ENCODE data around the gene MMEL1. TPM values are rescaled to one million over a fixed set of nuclear protein-coding genes. Genes with fewer than 3 reads are reported as not detected.

The MMEL1 gene
- total RNA-seq, 1 experiment from 2014 or later, result 0.46 TPM

DNA sequence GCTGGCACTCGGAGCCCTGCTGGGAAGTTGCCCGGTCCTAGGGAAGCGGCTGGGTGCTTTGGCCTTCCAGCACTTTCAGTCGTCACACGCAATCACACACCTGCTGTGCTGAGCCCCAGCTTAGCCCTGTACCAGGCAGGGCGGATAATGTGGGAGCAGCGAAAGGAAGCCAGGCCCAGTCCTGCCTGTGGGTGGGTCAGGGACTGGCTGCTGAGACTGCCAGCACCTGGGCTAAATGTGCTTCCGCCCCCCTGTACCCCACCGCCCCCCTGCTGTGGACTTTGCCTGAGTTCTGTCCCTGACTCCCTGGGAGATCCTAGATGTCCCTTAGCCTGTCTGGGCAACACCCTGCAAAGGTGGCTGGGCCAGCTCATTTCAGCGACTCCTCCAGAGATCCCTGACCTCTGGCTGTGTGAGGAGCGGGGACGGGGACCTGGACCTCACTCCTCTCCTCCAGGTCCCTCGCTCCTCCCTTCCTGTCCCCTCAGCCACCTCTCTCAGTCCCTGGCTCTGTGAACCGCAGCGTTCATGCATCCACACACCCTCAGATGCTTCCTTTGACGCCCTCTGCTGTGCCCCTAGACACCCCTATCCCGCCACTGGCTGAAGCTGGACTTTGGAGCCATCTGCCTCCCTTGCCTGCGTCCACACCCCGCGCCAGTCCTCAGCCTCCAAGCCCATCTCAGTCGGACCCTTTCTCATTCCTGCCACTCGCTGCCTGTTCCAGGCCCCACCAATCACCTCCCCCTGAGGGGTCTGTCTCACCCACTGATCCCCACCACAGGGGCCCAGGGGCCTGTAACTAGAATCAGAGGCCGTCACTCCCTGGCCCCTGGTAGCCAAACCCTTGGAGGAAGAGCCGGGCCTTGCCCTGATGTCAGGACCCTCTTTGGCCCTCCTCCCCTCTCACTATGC lies 1.4 kb downstream of the MMEL1 start:
- no peaks in the 10 kb centered on the region for H3K9me3 ChIP-seq (ENCODE audit: control insufficient read depth, insufficient read depth, low read depth, low read length)
- H3K4me1 ChIP-seq (ENCODE audit: control insufficient read depth, insufficient read depth, low read length), result peaks cover 4% of the 10 kb centered on the region; the same call in 1 of the 2 replicates
- in situ Hi-C loops (cut with HindIII; ENCODE audit: low pct_unique_long_range_greater_than_20kb, low sequenced_read_pairs), result no loop called here
- DNase-seq (ENCODE audit: low read depth, low spot score), result no peak
- H3K27ac ChIP-seq (ENCODE audit: low read length), result no peak overlapping the region
- intact Hi-C loops (cut with micrococcal nuclease; ENCODE audit: unreplicated experiment), result no loop called here
- no peaks in the 10 kb centered on the region for H3K36me3 ChIP-seq (ENCODE audit: control insufficient read depth, insufficient read depth, low read length)
- peaks cover 15% of the 10 kb centered on the region for H3K27me3 ChIP-seq (ENCODE audit: control insufficient read depth, insufficient read depth, low read length)
- no TSS peak for BruUV-seq (replicated peaks)
- ChIA-PET CTCF (no interaction called here), POLR2A (no interaction called here)
- no peak for ATAC-seq
- no peak overlapping the region for H3K4me3 ChIP-seq (ENCODE audit: low read depth in 2 of 2, low read length in 2 of 2)
- TF ChIP-seq POLR2AphosphoS5 (IDR thresholded peaks at IDR 0.05; ENCODE audit: low read depth, low read length), result no peak
- no peak for TF ChIP-seq TCF7L2 (IDR thresholded peaks at IDR 0.05; ENCODE audit: low read depth, low read length)
- TF ChIP-seq, protein P1, sequence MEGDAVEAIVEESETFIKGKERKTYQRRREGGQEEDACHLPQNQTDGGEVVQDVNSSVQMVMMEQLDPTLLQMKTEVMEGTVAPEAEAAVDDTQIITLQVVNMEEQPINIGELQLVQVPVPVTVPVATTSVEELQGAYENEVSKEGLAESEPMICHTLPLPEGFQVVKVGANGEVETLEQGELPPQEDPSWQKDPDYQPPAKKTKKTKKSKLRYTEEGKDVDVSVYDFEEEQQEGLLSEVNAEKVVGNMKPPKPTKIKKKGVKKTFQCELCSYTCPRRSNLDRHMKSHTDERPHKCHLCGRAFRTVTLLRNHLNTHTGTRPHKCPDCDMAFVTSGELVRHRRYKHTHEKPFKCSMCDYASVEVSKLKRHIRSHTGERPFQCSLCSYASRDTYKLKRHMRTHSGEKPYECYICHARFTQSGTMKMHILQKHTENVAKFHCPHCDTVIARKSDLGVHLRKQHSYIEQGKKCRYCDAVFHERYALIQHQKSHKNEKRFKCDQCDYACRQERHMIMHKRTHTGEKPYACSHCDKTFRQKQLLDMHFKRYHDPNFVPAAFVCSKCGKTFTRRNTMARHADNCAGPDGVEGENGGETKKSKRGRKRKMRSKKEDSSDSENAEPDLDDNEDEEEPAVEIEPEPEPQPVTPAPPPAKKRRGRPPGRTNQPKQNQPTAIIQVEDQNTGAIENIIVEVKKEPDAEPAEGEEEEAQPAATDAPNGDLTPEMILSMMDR (IDR thresholded peaks at IDR 0.05), result no peak
- no peak for TF ChIP-seq SIN3A (IDR thresholded peaks at IDR 0.05; ENCODE audit: borderline replicate concordance, insufficient read depth, low read depth, low read length)
- TF ChIP-seq, protein P2, sequence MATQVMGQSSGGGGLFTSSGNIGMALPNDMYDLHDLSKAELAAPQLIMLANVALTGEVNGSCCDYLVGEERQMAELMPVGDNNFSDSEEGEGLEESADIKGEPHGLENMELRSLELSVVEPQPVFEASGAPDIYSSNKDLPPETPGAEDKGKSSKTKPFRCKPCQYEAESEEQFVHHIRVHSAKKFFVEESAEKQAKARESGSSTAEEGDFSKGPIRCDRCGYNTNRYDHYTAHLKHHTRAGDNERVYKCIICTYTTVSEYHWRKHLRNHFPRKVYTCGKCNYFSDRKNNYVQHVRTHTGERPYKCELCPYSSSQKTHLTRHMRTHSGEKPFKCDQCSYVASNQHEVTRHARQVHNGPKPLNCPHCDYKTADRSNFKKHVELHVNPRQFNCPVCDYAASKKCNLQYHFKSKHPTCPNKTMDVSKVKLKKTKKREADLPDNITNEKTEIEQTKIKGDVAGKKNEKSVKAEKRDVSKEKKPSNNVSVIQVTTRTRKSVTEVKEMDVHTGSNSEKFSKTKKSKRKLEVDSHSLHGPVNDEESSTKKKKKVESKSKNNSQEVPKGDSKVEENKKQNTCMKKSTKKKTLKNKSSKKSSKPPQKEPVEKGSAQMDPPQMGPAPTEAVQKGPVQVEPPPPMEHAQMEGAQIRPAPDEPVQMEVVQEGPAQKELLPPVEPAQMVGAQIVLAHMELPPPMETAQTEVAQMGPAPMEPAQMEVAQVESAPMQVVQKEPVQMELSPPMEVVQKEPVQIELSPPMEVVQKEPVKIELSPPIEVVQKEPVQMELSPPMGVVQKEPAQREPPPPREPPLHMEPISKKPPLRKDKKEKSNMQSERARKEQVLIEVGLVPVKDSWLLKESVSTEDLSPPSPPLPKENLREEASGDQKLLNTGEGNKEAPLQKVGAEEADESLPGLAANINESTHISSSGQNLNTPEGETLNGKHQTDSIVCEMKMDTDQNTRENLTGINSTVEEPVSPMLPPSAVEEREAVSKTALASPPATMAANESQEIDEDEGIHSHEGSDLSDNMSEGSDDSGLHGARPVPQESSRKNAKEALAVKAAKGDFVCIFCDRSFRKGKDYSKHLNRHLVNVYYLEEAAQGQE (IDR thresholded peaks at IDR 0.05; ENCODE audit: insufficient read depth in 1 of 2, low read depth in 2 of 2, low read length in 1 of 2), result no peak

DNA sequence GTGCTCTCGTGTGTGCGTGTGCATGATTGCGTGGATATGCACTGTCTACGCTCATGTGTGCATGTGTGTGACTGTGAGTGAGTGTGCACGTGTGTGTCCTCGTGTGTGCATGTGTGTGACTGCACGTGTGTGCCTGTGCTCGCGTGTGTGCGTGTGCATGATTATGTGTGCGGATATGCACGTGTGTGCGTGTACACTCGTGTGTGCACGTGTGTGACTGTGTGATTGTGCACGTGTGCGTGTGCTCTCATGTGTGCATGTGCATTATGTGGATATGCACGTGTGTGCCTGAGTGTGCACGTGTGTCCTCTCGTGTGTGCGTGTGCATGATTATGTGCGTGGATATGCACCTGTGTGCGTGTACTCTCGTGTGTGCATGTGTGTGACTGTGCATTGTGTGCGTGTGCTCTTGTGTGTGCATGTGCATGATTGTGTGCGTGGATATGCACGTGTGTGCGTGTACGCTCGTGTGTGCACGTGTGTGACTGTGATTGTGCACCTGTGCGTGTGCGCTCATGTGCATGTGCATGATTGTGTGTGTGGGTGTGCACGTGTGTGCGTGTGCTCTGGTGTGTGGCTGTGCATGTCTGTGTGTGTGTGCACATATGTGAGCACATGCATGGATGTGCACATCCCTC lies 2.2 kb downstream of the MMEL1 start:
- POLR2A ChIA-PET, result no interaction called here
- ATAC-seq (no peak), DNase-seq (ENCODE audit: low read depth, low spot score) (no peak)
- H3K27ac ChIP-seq (ENCODE audit: low read length), result no peak overlapping the region
- intact Hi-C loops (cut with micrococcal nuclease; ENCODE audit: unreplicated experiment), result no loop called here
- CTCF ChIA-PET, result interaction anchor here (0.6 kb wide), 1 partner anchor 44 kb away, joined by 3 read pairs; the partner anchor contains the start of gene PRXL2B
- BruUV-seq (replicated peaks), result no TSS peak
- no peaks in the 10 kb centered on the region for H3K9me3 ChIP-seq (ENCODE audit: control insufficient read depth, insufficient read depth, low read depth, low read length)
- H3K4me3 ChIP-seq (ENCODE audit: low read depth in 2 of 2, low read length in 2 of 2), result no peak overlapping the region
- TF ChIP-seq, protein P1 (IDR thresholded peaks at IDR 0.05), result no peak
- TF ChIP-seq POLR2AphosphoS5 (IDR thresholded peaks at IDR 0.05; ENCODE audit: low read depth, low read length) (no peak), SIN3A (IDR thresholded peaks at IDR 0.05; ENCODE audit: borderline replicate concordance, insufficient read depth, low read depth, low read length) (no peak)
- TF ChIP-seq, protein P2 (IDR thresholded peaks at IDR 0.05; ENCODE audit: insufficient read depth in 1 of 2, low read depth in 2 of 2, low read length in 1 of 2), result no peak
- H3K27me3 ChIP-seq (ENCODE audit: control insufficient read depth, insufficient read depth, low read length), result peaks cover 18% of the 10 kb centered on the region
- no peaks in the 10 kb centered on the region for H3K36me3 ChIP-seq (ENCODE audit: control insufficient read depth, insufficient read depth, low read length)
- peaks cover 4% of the 10 kb centered on the region; the same call in 1 of the 2 replicates for H3K4me1 ChIP-seq (ENCODE audit: control insufficient read depth, insufficient read depth, low read length)
- in situ Hi-C loops (cut with HindIII; ENCODE audit: low pct_unique_long_range_greater_than_20kb, low sequenced_read_pairs), result no loop called here

Data from Panc1 (cell line).